22Rv1 (cell line): ENCODE measurements around the gene SSR2.
A peak's percentile ranks its signal among the peaks of the same experiment; 100 is the strongest.

ENCODE experiments used
- H3K27ac ChIP-seq: fragments of 450-650 bp; 2 replicates; pipeline ENCODE4 v1.5.1; 2017
- ZFX ChIP-seq: fragments of 450-650 bp; IDR thresholded peaks from 2 replicates; pipeline ENCODE4 v1.6.1; 2017; ENCODE audit warnings: antibody characterized with exemption, borderline replicate concordance
- TF ChIP-seq, protein P1 (sequence below): fragments of 450-650 bp; IDR thresholded peaks from 2 replicates; pipeline ENCODE4 v1.5.1; 2017; ENCODE audit warnings: mild to moderate bottlenecking

Gene SSR2

DNA sequence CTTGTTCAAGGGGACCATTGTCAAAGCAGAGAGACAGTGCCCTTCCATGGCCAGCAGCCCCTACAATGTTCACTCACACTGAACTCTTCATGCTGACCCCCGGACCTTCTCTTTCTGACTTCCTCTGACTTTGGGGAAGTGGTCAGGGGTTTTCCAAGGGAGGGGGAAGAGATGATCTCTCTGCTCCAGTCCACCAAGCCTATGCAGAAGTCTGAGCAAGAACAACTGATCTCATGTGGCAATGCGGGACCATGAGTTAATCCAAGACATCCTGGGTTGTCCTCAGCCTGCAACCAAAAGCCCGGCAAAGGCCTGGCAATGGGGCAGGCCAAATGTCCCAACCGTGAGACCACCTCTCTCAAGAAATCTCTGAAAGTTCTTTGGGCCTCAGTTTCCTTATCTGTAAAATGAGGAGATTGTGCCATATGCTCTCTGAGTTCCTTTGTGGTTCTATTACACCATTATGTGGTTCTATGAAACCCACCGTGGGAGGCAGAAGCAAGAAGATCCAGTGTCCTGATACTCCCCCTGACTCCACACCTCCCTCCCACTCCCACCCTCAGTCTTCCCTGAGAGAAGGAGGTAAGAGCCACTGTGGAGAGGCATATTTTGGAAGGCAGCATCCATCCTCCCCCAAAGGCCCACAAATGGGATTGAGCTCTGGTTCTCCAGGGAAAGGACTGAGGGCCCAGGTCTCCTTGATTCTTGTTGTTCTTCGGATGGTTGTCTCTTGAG is 30.6 kb downstream of the SSR2 start:
- H3K27ac ChIP-seq, result no peak overlapping the region
- no peak for TF ChIP-seq ZFX

DNA sequence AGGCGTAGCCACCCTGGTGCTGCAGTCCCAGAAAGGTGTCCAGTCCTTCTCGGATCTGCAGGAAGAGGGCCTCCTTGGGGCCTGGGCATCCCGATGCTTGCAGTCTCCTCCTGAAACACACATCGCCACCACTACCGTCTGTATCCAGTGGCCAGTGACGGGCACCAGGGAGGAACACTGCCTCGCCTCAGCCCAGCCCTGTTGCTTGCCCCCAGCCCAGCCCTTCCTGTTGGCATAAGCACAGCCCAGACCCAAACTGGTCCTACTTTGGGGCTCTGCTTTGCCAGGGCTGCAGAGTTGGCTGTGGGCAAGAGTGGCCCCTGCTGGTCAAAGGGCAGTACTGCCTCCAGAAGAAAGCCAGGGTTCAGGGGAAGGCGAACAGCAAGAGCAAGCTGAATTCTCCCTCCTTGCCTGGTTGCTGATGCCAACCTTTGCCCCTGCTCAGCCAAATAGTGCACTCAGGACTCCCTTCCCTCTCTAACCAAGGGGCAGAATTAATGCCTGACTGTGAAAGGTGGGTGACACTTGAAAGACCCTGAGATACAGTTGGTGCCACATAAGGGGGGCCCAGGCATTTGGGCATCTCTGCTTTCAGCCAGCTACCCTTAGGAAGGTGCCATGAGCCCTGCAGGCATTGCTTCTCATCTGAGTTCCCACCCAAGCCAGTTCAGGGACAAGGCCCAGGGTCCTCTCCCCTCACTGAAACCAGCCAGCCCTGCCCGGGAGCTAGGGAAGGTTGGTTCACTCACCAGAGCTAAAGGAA is 31.3 kb downstream of the SSR2 start:
- TF ChIP-seq ZFX, result no peak
- TF ChIP-seq, protein P1, sequence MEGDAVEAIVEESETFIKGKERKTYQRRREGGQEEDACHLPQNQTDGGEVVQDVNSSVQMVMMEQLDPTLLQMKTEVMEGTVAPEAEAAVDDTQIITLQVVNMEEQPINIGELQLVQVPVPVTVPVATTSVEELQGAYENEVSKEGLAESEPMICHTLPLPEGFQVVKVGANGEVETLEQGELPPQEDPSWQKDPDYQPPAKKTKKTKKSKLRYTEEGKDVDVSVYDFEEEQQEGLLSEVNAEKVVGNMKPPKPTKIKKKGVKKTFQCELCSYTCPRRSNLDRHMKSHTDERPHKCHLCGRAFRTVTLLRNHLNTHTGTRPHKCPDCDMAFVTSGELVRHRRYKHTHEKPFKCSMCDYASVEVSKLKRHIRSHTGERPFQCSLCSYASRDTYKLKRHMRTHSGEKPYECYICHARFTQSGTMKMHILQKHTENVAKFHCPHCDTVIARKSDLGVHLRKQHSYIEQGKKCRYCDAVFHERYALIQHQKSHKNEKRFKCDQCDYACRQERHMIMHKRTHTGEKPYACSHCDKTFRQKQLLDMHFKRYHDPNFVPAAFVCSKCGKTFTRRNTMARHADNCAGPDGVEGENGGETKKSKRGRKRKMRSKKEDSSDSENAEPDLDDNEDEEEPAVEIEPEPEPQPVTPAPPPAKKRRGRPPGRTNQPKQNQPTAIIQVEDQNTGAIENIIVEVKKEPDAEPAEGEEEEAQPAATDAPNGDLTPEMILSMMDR, result peak; percentile 100
- no peak overlapping the region for H3K27ac ChIP-seq

DNA sequence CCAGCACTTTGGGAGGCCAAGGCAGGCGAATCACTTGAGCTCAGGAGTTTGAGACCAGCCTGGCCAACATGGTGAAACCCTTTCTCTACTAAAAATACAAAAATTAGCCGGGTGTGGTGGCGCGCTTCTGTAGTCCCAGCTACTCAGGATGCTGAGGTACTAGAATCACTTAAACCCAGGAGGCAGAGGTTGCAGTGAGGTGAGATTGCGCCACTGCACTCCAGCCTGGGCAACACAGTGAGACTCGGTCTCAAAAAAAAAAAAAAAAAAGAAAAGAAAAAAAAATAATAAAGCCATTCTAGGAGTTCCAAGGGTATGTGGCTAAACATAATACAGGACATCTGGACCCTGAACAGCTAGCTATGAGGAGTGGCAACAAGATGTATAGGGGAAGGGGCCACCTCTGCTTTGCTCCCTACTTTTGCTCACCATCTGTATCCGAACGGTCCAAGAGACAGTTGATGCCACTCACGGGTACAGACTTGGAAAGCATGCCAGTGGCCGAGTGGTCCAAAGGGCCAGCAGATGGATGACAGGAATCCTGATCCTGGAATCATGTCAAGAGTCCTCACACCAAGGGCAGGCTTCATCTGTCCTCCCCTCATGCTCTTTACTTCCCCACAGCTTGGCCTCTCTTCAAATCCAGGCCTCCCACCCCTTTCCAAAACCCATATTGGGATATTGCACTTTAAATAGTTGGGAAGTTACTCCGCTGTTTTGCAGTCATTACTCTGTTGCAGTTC is 35.7 kb downstream of the SSR2 start:
- peak overlapping the region; percentile 80 for H3K27ac ChIP-seq

GRCh38 chr1:155984341-155984740 is 36.4 kb downstream of the SSR2 start:
- no peak for TF ChIP-seq ZFX
- TF ChIP-seq, protein P1, result no peak
- H3K27ac ChIP-seq, result peak overlapping the region; percentile 80

DNA sequence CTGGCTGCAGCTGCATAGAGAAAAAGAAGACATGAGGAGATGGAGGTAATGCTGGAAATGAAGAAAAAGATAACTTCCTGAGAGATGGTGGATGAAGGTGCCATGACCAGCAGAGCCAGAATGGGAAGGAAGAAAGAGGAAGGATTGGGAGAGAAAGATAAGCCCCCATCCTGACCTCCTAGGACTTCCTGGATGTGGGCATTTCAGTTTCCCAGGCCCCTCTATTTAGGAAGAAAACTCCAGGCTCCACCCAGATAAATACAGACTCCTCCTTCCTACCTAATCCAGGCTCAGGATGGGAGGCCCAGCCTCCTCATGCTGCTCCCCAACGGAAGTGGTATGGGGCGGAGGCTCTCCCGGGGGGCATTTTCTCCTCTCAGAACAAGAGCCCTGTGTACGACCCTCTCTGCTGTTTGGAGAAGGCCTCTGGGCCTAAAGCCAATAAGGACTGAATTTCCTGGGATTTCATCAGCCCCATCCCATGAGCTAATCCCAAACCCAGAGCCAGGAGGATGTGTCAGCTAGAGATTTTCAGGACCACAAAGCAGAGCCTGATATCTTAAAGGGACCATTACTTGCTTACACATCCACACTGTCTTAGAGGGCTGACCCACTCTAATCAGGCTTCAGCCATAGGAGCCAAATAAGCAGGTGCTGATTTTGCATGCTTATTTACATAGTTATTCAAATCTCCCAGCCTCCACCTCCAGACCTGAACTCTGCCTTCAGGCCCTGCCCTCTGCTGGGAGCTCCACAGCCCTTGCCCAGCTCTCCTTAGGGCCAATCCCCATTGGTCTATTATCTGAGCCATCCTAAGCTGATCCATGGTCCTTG is 37.3 kb downstream of the SSR2 start:
- H3K27ac ChIP-seq, result peak overlapping the region; percentile 80
- TF ChIP-seq, protein P1, result peak; percentile 48; the same call in 1 of the 2 replicates
- TF ChIP-seq ZFX, result no peak

DNA sequence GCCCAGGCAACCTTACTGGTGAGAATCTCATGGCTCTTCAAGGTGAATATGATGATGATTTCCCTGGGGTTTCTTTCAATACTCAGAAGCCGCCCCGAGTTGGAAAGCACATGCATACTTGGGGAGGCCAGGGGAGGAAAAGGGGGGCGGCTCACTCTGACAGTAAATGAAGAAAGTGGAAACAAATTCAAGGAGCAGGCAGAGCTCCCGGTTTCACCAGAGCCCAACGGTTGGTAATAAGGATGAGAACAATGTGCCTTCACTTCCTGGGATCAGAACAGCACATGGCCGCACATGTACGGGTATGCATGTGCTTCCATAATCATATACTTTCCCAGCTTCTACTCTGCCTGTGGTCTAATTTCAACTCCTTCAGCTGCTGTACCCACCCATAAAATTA is 38.6 kb downstream of the SSR2 start:
- TF ChIP-seq, protein P1, result no peak
- H3K27ac ChIP-seq, result no peak overlapping the region

DNA sequence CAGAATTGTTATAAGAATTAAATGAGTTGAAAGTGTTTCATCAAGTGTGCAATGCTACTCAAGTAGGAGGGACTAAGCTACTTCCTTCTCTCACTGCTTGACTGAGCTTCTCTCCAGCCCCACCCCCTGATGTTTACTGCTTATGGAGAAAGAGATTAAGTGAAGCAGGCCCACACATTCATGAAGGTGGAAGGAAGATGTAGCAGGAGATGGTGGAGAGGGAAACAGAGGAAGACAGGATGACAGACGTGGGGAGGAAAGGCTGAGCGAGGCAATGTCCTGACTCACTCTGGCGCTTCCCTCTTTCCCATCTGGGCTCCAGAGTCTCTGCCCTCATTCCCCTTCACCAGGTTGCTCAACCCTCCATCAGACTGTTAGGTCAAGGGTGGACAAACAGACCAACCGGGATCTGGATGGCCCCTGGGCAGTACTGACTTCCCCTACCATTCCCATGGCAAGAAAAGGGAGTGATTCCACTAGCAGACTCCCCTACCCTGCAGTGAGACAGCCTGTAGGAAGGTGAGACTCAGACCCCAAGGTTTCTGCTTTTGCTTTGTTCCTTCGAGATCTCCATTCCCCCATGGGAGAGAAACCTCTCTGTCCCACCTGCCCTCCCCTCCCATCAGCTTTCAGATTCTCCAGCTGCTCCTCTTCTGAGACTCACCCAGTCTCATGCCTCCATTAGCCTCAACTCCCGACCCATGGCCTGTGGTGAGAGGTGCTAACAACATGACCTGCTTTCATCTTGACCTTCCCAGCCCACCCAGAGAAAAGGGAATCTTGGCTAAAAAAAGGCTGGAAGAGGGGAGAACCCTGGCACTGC is 39.3 kb downstream of the SSR2 start:
- H3K27ac ChIP-seq, result peak overlapping the region; percentile 46; the same call in 1 of the 2 replicates
- no peak for TF ChIP-seq ZFX
- TF ChIP-seq, protein P1, result no peak
